Suprapubic skin (tissue), 4 donors: ENCODE data around the gene GINS1. TPM values are rescaled to one million over a fixed set of nuclear protein-coding genes. Genes with fewer than 3 reads are reported as not detected.

Experiments used
- DNase-seq, 2 donors: peaks; one replicate each; pipeline ENCODE4 v3.0.0-alpha.2; 2019; ENCODE audit warnings: low spot score in 2 of 2
- H3K27ac ChIP-seq: fragments of 200-600 bp; sonication (generic); one replicate; pipeline ENCODE4 v1.5.1; 2019
- H3K27me3 ChIP-seq: fragments of 200-600 bp; sonication (generic); one replicate; pipeline ENCODE4 v1.5.1; 2019
- H3K36me3 ChIP-seq: fragments of 200-600 bp; sonication (generic); one replicate; pipeline ENCODE4 v1.5.1; 2019
- H3K4me1 ChIP-seq: fragments of 200-600 bp; sonication (generic); one replicate; pipeline ENCODE4 v1.5.1; 2019
- H3K4me3 ChIP-seq: fragments of 200-600 bp; sonication (generic); one replicate; pipeline ENCODE4 v1.5.1; 2019; ENCODE audit warnings: mild to moderate bottlenecking
- H3K9me3 ChIP-seq: fragments of 200-600 bp; sonication (generic); one replicate; pipeline ENCODE4 v1.5.1; 2019
- CTCF ChIP-seq, 2 donors: fragments of 200-600 bp in 1 of 2; fragments of 450-650 bp in 1 of 2; sonication (generic) in 1 of 2; IDR thresholded peaks; one replicate each; pipeline ENCODE4 v1.5.1; 2016 to 2019; ENCODE audit warnings: antibody characterized with exemption in 2 of 2, mild to moderate bottlenecking in 1 of 2, moderate library complexity in 1 of 2
- EP300 ChIP-seq: sonication (generic); formaldehyde crosslinking; IDR thresholded peaks from one replicate; pipeline ENCODE4 v1.6.1; 2017; ENCODE audit warnings: antibody characterized with exemption
- POLR2A ChIP-seq, 2 donors: fragments of 450-650 bp; IDR thresholded peaks; one replicate each; pipeline ENCODE4 v1.6.1; 2017; ENCODE audit warnings: antibody characterized with exemption in 2 of 2, mild to moderate bottlenecking in 2 of 2, moderate library complexity in 2 of 2
- POLR2AphosphoS5 ChIP-seq, 3 donors: sonication (generic); formaldehyde crosslinking; IDR thresholded peaks; one replicate each; pipeline ENCODE4 v1.6.1; 2017; ENCODE audit warnings: antibody characterized with exemption in 3 of 3
- WGBS: methylation state at CpG from one replicate; pipeline ENCODE4 v1.1.5; 2018; 5-methylcytosine and 5-hydroxymethylcytosine counted together
- total RNA-seq, 4 donors: library from RNA; depleted of rRNA; stranded (reverse); fragments of >200 nt; gene quantifications; one replicate each; pipeline ENCODE4 v1.1.0, GENCODE V29; 2016

Gene GINS1
- total RNA-seq, 4 donors from 2014 or later, result 2.4 to 3.6 (median 2.6) TPM

GRCh38 chr20:25364879-25365699 is 42.4 kb upstream of the GINS1 start:
- peaks cover 4% of the 10 kb centered on the region for H3K4me1 ChIP-seq
- 97% methylated on average over 2 of the region's 2 CpGs for WGBS
- no peak overlapping the region for H3K27ac ChIP-seq
- H3K9me3 ChIP-seq, result no peaks in the 10 kb centered on the region
- DNase-seq, result no peak
- TF ChIP-seq CTCF (IDR thresholded peaks at IDR 0.05), result no peak
- TF ChIP-seq POLR2AphosphoS5 (IDR thresholded peaks at IDR 0.05), result no peak
- TF ChIP-seq POLR2A (IDR thresholded peaks at IDR 0.05), result no peak
- TF ChIP-seq EP300, result no peak
- no peaks in the 10 kb centered on the region for H3K27me3 ChIP-seq
- H3K36me3 ChIP-seq, result no peaks in the 10 kb centered on the region
- no peak overlapping the region for H3K4me3 ChIP-seq

- Histone ChIP-seq H3K9me3 (no peaks in the 10 kb centered on the region), H3K27me3 (no peaks in the 10 kb centered on the region), H3K36me3 (no peaks in the 10 kb centered on the region), H3K4me1 (no peaks in the 10 kb centered on the region), H3K4me3 (no peak overlapping the region), H3K27ac (no peak overlapping the region)
- WGBS, result 96% methylated on average over 10 of the region's 10 CpGs
- DNase-seq, result no peak
- TF ChIP-seq POLR2A (IDR thresholded peaks at IDR 0.05) (no peak), EP300 (no peak), CTCF (IDR thresholded peaks at IDR 0.05) (no peak), POLR2AphosphoS5 (IDR thresholded peaks at IDR 0.05) (no peak)
These were observed 38.9 kb upstream of the GINS1 start for GRCh38 chr20:25368526-25368925.

- DNase-seq, result no peak
- Histone ChIP-seq H3K27ac (no peak overlapping the region), H3K4me3 (no peak overlapping the region), H3K27me3 (no peaks in the 10 kb centered on the region), H3K36me3 (no peaks in the 10 kb centered on the region), H3K9me3 (no peaks in the 10 kb centered on the region), H3K4me1 (no peaks in the 10 kb centered on the region)
- 99% methylated on average over 5 of the region's 5 CpGs for WGBS
- TF ChIP-seq POLR2A (IDR thresholded peaks at IDR 0.05) (no peak), EP300 (no peak), CTCF (IDR thresholded peaks at IDR 0.05) (no peak), POLR2AphosphoS5 (IDR thresholded peaks at IDR 0.05) (no peak)
These were observed 38.5 kb upstream of the GINS1 start for GRCh38 chr20:25368976-25369375.

GRCh38 chr20:25369529-25369928 is 37.9 kb upstream of the GINS1 start:
- DNase-seq, result no peak
- Histone ChIP-seq H3K27me3 (no peaks in the 10 kb centered on the region), H3K9me3 (no peaks in the 10 kb centered on the region), H3K4me1 (no peaks in the 10 kb centered on the region), H3K27ac (no peak overlapping the region), H3K36me3 (no peaks in the 10 kb centered on the region), H3K4me3 (no peak overlapping the region)
- WGBS, result 90% methylated on average over 8 of the region's 8 CpGs
- TF ChIP-seq CTCF (IDR thresholded peaks at IDR 0.05), result no peak
- no peak for TF ChIP-seq POLR2AphosphoS5 (IDR thresholded peaks at IDR 0.05)
- no peak for TF ChIP-seq POLR2A (IDR thresholded peaks at IDR 0.05)
- no peak for TF ChIP-seq EP300

- Histone ChIP-seq H3K36me3 (no peaks in the 10 kb centered on the region), H3K27ac (no peak overlapping the region), H3K4me3 (no peak overlapping the region), H3K4me1 (no peaks in the 10 kb centered on the region), H3K27me3 (no peaks in the 10 kb centered on the region), H3K9me3 (no peaks in the 10 kb centered on the region)
- WGBS, result 94% methylated on average over 2 of the region's 2 CpGs
- DNase-seq, result no peak
- TF ChIP-seq POLR2AphosphoS5 (IDR thresholded peaks at IDR 0.05) (no peak), CTCF (IDR thresholded peaks at IDR 0.05) (no peak), POLR2A (IDR thresholded peaks at IDR 0.05) (no peak), EP300 (no peak)
These were observed 37.5 kb upstream of the GINS1 start for GRCh38 chr20:25369971-25370370.
